ENCODE data around the gene TMPRSS11A.
A peak's percentile ranks its signal among the peaks of the same experiment; 100 is the strongest.

The TMPRSS11A gene

DNA sequence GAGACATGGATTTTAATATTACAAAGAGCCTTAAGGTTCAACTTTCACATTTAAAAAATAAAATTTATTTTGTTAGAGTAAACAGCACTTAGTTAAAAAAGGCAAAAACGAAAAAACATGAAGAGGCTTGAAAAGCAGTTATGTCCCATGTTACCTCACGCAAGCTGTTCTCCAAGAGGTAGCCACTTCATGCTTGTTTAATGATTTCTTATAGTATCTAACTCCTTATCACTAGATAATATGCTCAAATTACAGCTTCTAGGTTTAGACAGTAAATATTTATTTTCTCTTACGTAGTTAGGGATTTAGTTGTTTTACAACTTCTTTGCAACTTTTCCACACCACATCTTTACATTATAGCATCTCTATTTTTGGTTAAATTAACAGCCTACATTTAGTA, 51.7 kb downstream of the TMPRSS11A start:
- DNase-seq (ENCODE audit: low read depth), result no peak

GRCh38 chr4:67911141-67911540, 52.2 kb downstream of the TMPRSS11A start:
- DNase-seq (ENCODE audit: low read depth), result no peak

- no peak for DNase-seq (ENCODE audit: low read depth)
Observed at GRCh38 chr4:67910585-67910905, 52.7 kb downstream of the TMPRSS11A start.

GRCh38 chr4:67909905-67910584, 53.2 kb downstream of the TMPRSS11A start:
- DNase-seq (ENCODE audit: low read depth), result no peak

DNA sequence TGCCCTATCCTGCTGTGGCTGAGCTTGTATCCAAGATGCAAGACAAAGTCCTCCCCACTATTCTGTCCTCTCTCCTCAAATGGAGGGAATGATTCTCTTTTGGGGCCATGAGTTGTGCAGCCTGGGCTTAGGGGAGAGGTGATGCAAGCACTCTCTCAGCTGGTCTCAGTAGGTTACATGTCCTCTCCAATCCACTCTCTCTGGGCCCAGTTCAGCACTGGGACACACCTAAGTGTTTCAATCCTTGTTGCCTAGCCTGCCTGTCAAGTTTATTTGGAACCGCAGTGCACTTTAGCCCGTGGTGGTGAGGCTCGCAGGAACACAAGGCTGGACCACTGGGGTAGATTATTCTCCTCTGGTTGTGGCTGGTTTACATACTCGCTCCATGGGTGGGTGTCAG, 55.6 kb downstream of the TMPRSS11A start:
- no peak for DNase-seq (ENCODE audit: low read depth)

DNA sequence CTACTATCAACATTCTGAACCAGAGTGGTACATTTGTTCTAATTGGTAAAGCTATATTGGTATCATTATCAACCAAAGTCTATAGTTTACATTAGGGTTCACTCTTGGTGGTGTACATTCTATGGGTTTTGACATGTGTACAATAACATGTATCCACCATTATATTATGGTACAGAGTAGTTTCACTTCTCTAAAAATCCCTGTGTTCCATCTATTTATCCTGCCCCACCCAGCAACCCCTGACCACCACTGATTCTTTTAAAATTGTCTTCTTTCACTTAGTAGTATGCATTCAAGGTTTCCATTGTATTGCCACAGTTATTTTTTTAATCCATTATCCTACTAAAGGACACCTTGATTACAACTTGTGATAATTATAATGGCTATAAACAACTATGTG, 64.2 kb downstream of the TMPRSS11A start:
- DNase-seq (ENCODE audit: low read depth), result no peak

- no peak for DNase-seq (ENCODE audit: low read depth)
Observed at GRCh38 chr4:67897686-67898085, 65.6 kb downstream of the TMPRSS11A start.

GRCh38 chr4:67896421-67897065, 66.8 kb downstream of the TMPRSS11A start:
- DNase-seq (ENCODE audit: low read depth), result no peak

DNA sequence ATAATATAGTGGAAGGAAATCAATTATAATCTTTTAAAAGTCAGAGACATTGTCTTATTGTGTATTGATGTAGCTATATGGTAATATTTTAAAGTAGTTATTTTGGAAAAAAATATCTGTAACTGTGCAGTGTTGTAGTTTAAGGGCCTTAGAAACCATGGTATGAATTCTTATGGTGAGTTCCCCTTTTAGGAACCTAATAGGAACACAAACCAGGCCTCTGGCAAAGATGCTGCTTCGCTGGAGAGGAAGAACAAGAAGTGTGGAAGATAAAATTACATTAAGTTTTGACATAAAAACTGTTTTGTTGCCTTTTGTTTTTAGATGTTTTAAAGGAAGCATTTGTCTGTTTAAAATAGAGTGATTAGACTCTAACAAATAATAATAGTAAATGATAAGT, 68.6 kb downstream of the TMPRSS11A start:
- no peak for DNase-seq (ENCODE audit: low read depth)

DNA sequence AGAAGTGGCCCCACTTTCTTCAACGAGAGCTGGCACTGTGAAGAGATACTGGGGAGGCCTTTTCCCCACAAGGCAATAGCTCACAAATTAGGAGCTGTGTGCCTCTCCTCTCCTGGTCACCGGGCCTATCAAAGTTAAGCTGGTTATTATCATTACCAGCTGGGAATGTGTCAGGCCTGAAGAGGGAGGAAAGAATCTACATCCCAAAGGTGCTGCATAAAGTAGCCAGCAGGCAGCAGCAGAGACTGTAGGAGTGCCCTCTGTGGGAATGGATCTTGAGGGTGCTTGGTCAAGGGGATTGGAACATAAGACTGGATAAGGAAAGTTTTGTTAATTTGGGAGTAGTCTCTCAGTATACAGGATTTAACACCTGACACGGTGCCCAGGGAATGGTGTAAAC, 70.4 kb downstream of the TMPRSS11A start:
- DNase-seq (ENCODE audit: low read depth), result no peak

GRCh38 chr4:67892253-67892652, 71.0 kb downstream of the TMPRSS11A start:
- no peak for DNase-seq (ENCODE audit: low read depth)

- no peak for DNase-seq (ENCODE audit: low read depth)
Observed at GRCh38 chr4:67891645-67892044, 71.6 kb downstream of the TMPRSS11A start.

DNA sequence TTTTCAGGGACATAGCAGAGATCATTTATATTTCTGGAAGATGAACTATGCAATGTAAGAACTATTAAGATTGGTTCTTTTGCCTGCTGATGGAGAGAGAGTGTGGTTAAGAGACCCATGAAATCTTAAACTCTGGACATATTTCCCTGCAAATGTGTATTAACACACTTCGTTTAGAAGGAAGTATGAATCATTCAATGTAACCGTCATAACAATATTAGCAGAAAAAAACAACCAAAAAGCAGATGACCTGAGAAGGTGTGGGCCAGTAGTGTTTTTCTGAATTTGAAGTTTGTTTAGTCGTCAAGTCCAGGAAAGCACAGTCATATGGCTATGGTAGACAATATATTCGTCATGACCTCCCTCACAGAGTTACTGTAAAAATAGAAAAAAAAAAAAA, 77.0 kb downstream of the TMPRSS11A start:
- DNase-seq (ENCODE audit: low read depth), result no peak

DNA sequence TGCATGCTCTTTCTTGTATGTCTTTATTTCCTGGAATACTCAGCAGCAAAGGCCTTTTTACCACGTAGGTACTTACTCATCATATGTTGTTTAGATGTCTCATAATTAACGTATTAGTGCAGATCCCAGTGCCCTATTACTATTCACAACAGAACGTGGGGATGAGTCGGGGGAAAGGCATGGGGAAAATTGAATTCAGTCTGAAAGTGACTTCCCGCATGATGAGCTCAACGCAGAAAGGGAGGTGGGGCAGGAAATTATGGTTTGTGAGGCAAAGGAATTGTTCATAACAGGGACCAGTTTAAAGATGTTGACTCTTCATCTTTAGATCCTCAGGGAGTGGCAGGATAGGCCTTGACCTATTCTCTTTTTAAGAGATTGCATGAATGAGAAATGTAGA, 77.5 kb downstream of the TMPRSS11A start:
- peak; percentile 85 for DNase-seq (ENCODE audit: low read depth)

DNA sequence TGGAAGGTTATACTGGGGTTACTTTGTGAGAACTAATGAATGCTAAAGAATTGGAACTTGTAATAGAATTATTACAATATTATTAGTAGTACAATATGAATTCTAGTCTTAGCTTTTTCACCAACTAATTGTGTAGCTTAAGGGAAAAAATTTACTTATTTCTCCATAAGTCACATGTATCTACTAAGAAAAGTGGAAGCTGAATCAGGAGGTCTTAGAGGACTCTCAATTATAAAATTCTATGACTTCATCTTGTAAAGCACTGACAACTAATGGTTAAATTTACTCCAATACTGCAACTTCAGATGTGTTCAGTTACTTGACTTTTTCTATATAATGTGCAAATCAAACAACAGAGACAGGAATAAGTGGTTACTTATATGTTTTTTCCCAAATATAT, 78.6 kb downstream of the TMPRSS11A start:
- DNase-seq (ENCODE audit: low read depth), result no peak

- no peak for DNase-seq (ENCODE audit: low read depth)
Observed at GRCh38 chr4:67883902-67884301, 79.4 kb downstream of the TMPRSS11A start, which contains the start of gene TMPRSS11D. Gene TMPRSS11D, minus strand, starts transcription at chr4:67884002. Its CDS starts 69 bp downstream, at chr4:67883933.

DNA sequence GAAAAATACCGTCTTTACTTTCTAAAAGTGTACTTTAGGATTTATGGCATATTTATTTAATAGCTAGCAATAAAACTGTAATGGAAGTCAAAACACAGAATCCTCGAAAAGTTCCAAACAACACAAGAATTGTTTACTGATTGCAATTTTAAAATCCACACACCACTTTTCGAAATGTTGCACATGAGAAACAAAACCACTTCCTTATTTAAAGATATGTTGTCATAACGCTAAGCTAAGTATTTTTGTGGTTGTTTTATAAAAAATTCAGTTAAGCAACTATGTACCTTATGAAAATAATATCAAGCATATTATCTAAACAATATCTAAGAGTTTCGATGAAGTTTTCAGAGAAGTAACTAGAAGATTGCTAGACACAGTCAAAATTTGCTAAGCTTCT, 79.8 kb downstream of the TMPRSS11A start:
- DNase-seq (ENCODE audit: low read depth), result no peak

DNA sequence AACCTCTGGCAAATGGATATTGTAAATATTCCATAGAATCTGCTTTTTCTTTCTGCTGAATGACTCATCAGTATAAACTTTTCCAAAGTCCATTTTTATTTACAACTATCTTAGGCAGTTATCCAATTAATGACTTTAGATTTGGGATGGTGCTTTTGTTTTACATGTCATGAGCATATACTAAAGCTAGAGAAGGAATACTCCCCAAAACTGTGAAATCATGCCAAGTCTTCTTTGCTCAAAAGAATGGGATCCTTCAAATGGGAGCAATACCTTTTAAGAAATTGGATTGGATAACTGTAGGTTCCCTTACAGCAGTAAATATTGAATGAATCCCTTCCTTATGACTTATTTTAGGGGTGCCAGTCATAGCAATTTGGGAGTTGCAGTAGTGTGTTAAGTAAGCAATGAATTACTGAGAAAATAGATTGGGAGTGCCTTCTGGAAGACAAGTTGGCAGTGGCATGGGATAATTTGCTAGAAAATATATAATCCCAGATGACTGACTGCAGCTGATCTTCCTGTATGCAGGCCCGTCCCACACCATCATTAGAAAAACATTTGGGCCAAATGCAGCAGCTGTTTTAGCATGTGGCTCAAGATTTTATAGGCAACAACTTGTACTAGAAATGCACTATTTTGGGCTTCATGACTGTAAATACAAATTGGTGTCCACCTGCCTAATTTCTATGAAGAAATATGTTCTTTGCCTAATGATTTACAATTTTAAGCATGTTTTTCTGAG, 82.3 kb downstream of the TMPRSS11A start:
- no peak for DNase-seq (ENCODE audit: low read depth)

DNA sequence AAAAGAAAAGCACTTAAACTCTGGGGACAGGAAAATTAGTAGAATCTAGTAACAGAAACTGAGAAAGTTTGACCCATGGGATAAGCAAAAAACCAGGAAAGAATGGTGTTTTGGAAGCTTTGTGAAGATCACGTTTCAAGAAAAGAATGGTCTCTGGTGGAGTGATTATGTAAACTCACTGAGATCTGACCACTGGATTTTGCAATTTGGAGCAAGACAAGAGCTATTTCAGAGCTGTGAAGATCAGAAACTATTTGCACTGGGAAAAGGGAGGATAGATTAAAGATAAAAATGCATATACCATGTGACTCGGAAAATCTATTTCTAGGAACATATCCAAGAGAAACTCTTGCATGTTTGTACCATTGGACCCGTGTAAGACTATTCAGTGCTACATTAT, 83.8 kb downstream of the TMPRSS11A start:
- DNase-seq (ENCODE audit: low read depth), result peak; percentile 52

DNA sequence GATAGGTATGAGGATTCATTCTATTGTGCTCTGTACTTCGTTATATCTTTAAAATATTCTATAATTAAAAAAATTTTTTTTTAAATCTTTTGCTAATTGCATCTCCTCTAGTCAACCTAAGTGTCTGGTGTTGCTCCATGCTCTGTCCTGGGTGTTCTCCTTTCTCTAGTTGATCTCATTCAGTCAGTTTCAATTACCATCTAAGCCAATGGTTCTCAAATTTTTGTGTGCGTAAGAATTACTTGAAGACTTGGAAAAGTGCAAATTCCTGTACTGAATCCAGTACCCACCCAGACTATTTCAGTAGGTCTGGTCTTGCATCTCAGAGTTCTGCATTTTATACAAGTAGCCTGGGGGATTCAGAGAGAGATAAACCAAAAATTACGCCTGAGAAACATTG, 86.2 kb downstream of the TMPRSS11A start:
- no peak for DNase-seq (ENCODE audit: low read depth)

- no peak for DNase-seq (ENCODE audit: low read depth)
Observed at GRCh38 chr4:67874986-67875385, 88.3 kb downstream of the TMPRSS11A start.

GRCh38 chr4:67873116-67873515, 90.2 kb downstream of the TMPRSS11A start:
- DNase-seq (ENCODE audit: low read depth), result no peak

GRCh38 chr4:67871867-67872266, 91.4 kb downstream of the TMPRSS11A start:
- peak; percentile 28 for DNase-seq (ENCODE audit: low read depth)
